A549 (cell line): ENCODE data around the gene ELP2.

Experiments used
- BHLHE40 ChIP-seq: IDR thresholded peaks from 2 replicates; pipeline ENCODE4 v1.6.1; 2012; ENCODE audit warnings: low read depth, low read length, inconsistent platforms
- CTCF ChIP-seq: fragments of >200 bp; sonication (Bioruptor Twin); formaldehyde crosslinking; IDR thresholded peaks from 3 replicates; pipeline ENCODE4 v1.5.1; 2016
- E2F6 ChIP-seq: IDR thresholded peaks from 2 replicates; pipeline ENCODE4 v1.6.1; 2012; ENCODE audit warnings: low read depth, borderline replicate concordance
- ELK1 ChIP-seq: fragments of 150-350 bp; IDR thresholded peaks from 2 replicates; pipeline ENCODE4 v1.6.1; 2014; ENCODE audit warnings: low read depth, mild to moderate bottlenecking, low read length
- ESRRA ChIP-seq: fragments of 150-350 bp; IDR thresholded peaks from 2 replicates; pipeline ENCODE4 v1.6.1; 2014; ENCODE audit warnings: mild to moderate bottlenecking, low read length, borderline replicate concordance
- FOSL2 ChIP-seq, 2 experiments: fragments of 450-650 bp in 1 of 2; fragments of >200 bp in 1 of 2; sonication (Bioruptor Twin) in 1 of 2; formaldehyde crosslinking; IDR thresholded peaks; 2 replicates each; pipeline versions ENCODE4 v1.5.0 to v1.6.1; 2016 to 2020; ENCODE audit warnings: mild to moderate bottlenecking in 1 of 2, moderate library complexity in 1 of 2
- HDAC2 ChIP-seq: fragments of 200-600 bp; sonication (generic); IDR thresholded peaks from 2 replicates; pipeline ENCODE4 v1.6.1; 2016
- JUNB ChIP-seq: fragments of >200 bp; sonication (Bioruptor Twin); formaldehyde crosslinking; IDR thresholded peaks from 2 replicates; pipeline ENCODE4 v1.6.1; 2016
- MAX ChIP-seq: IDR thresholded peaks from 2 replicates; pipeline ENCODE4 v1.6.1; 2012
- MYC ChIP-seq: IDR thresholded peaks from 2 replicates; pipeline ENCODE4 v1.6.1; 2012; ENCODE audit warnings: mild to moderate bottlenecking, inconsistent platforms, low read length, improper control_type of control experiment, borderline replicate concordance
- POLR2A ChIP-seq: IDR thresholded peaks from 2 replicates; pipeline ENCODE4 v1.6.1; 2012; ENCODE audit warnings: mild to moderate bottlenecking, low read length
- RAD21 ChIP-seq, 2 experiments: fragments of >200 bp in 1 of 2; sonication (Bioruptor Twin) in 1 of 2; formaldehyde crosslinking in 1 of 2; IDR thresholded peaks in 1 of 2; conservative IDR thresholded peaks in 1 of 2; 2 replicates in 1 of 2; 3 replicates in 1 of 2; pipeline ENCODE4 v1.6.1; 2012 to 2018; ENCODE audit warnings: inconsistent platforms in 1 of 2
- SREBF2 ChIP-seq: fragments of 450-650 bp; IDR thresholded peaks from 2 replicates; pipeline ENCODE4 v1.6.1; 2014; ENCODE audit warnings: mild to moderate bottlenecking, moderate library complexity
- ZC3H11A ChIP-seq: fragments of 450-650 bp; IDR thresholded peaks from 2 replicates; pipeline ENCODE4 v1.6.1; 2014; ENCODE audit warnings: antibody characterized with exemption, mild to moderate bottlenecking

- no peak for TF ChIP-seq MAX
- no peak for TF ChIP-seq RAD21 (conservative IDR thresholded peaks at IDR 0.05 in 1 of 2, IDR thresholded peaks at IDR 0.05 in 1 of 2)
- no peak for TF ChIP-seq FOSL2 (IDR thresholded peaks at IDR 0.05)
- no peak for TF ChIP-seq FOSL2 (CRISPR knock-in tag; IDR thresholded peaks at IDR 0.05)
- TF ChIP-seq POLR2A: no peak
- TF ChIP-seq CTCF: no peak
- TF ChIP-seq HDAC2: no peak
- TF ChIP-seq MYC: no peak
- TF ChIP-seq BHLHE40: no peak
- no peak for TF ChIP-seq ZC3H11A
- no peak for TF ChIP-seq JUNB
- TF ChIP-seq E2F6: no peak
- no peak for TF ChIP-seq ELK1
- no peak for TF ChIP-seq ESRRA
- no peak for TF ChIP-seq SREBF2
These were observed 54.3 kb downstream of the ELP2 start for GRCh38 chr18:36183987-36184386.
